Tongue (tissue), 3 donors: Measurements from ENCODE around the gene PARL. TPM values are rescaled to one million over a fixed set of nuclear protein-coding genes. Genes with fewer than 3 reads are reported as not detected.

Experiments used
- DNase-seq: peaks from one replicate; pipeline ENCODE4 v3.0.0-alpha.2; 2015
- small RNA-seq: library from RNA; depleted of rRNA; stranded (forward); fragments of <200 nt; gene quantifications from one replicate; pipeline ENCODE3, GENCODE V24; 2014; ENCODE audit warnings: low replicate concordance
- total RNA-seq: library from RNA; depleted of rRNA; stranded (reverse); fragments of >200 nt; gene quantifications from one replicate; pipeline ENCODE4 v1.2.3, GENCODE V29; 2014

The PARL gene
- total RNA-seq, 1 donor from 2014 or later = 41.9 TPM

- DNase-seq = no peak
These were observed 102.0 kb downstream of the PARL start for GRCh38 chr3:183782576-183783276.

- no peak for DNase-seq
These were observed 103.4 kb downstream of the PARL start for GRCh38 chr3:183781246-183781645.

GRCh38 chr3:183779896-183780465 is 104.7 kb downstream of the PARL start:
- no peak for DNase-seq

Small RNA genes within 50 kb of the gene (small RNA-seq; reads per million reads assigned to genes)
- not detected for gene MIR4448

Other genes with a start within 250 kb of the PARL start
- 221 TPM for gene KLHL24, start 249.3 kb downstream of the PARL start, total RNA-seq
- gene YEATS2, start 187.1 kb downstream of the PARL start, total RNA-seq = 36.5 TPM
- 27.5 TPM for gene MAP6D1, start 59.3 kb downstream of the PARL start, total RNA-seq
- 58.7 TPM for gene ABCC5, start 133.0 kb upstream of the PARL start, total RNA-seq
- gene HTR3D, start 146.9 kb upstream of the PARL start, total RNA-seq = not detected
- gene HTR3C, start 168.2 kb upstream of the PARL start, total RNA-seq = not detected
- not detected for gene HTR3E, start 212.2 kb upstream of the PARL start, total RNA-seq